Neural cell (in vitro differentiated cells): ENCODE measurements around the gene ZNF521. TPM values are rescaled to one million over a fixed set of nuclear protein-coding genes. Genes with fewer than 3 reads are reported as not detected.

Experiments
- H2AFZ ChIP-seq: fragments of 200-600, 300-800 bp; sonication (generic), shearing (Covaris generic); 2 replicates; pipeline ENCODE4 v1.6.0; 2014; ENCODE audit warnings: low read depth, mild to moderate bottlenecking, antibody characterized with exemption, low read length, moderate library complexity
- H3F3A ChIP-seq: fragments of 200-600 bp; shearing (Covaris generic); 2 replicates; pipeline ENCODE4 v1.6.1; 2016; ENCODE audit warnings: mild to moderate bottlenecking, moderate library complexity, mixed read lengths, antibody characterized with exemption, low read length; ENCODE audit not compliant: insufficient read depth, poor library complexity, severe bottlenecking
- H3K27ac ChIP-seq: fragments of 200-600, 300-800 bp; sonication (generic), shearing (Covaris generic); 2 replicates; pipeline ENCODE4 v1.5.1; 2014; ENCODE audit warnings: mild to moderate bottlenecking, low read length, moderate library complexity
- H3K27me3 ChIP-seq: fragments of 300-800, 200-600 bp; sonication (generic), shearing (Covaris generic); 2 replicates; pipeline ENCODE4 v1.6.0; 2014; ENCODE audit warnings: mild to moderate bottlenecking, low read depth, low read length, moderate library complexity; ENCODE audit not compliant: insufficient read depth
- H3K36me3 ChIP-seq: fragments of 300-800, 200-600 bp; sonication (generic), shearing (Covaris generic); 2 replicates; pipeline ENCODE4 v1.5.1; 2014; ENCODE audit warnings: mild to moderate bottlenecking, antibody characterized with exemption, low read length, moderate library complexity; ENCODE audit not compliant: insufficient read depth
- H3K4me2 ChIP-seq: fragments of 300-800, 200-600 bp; sonication (generic), shearing (Covaris generic); 2 replicates; pipeline ENCODE4 v1.6.0; 2014; ENCODE audit warnings: mild to moderate bottlenecking, low read length
- H3K4me3 ChIP-seq: fragments of 300-800, 200-600 bp; sonication (generic), shearing (Covaris generic); 2 replicates; pipeline ENCODE4 v1.5.1; 2014; ENCODE audit warnings: mild to moderate bottlenecking, low read length, moderate library complexity
- H3K79me2 ChIP-seq: fragments of 200-600 bp; shearing (Covaris generic); replicated peaks from 2 replicates; pipeline ENCODE4 v1.6.0; 2014; ENCODE audit warnings: mild to moderate bottlenecking, low read length, moderate library complexity; ENCODE audit not compliant: insufficient read depth
- H3K9ac ChIP-seq: fragments of 300-800, 200-600 bp; sonication (generic), shearing (Covaris generic); 2 replicates; pipeline ENCODE4 v1.6.1; 2016; ENCODE audit warnings: mild to moderate bottlenecking, low read length, mixed read lengths
- H3K9me2 ChIP-seq: fragments of 200-600 bp; shearing (Covaris generic); 2 replicates; pipeline ENCODE4 v1.6.1; 2016; ENCODE audit warnings: mild to moderate bottlenecking, low read length, mixed read lengths; ENCODE audit not compliant: insufficient read depth
- H3K9me3 ChIP-seq: fragments of 200-600, 300-800 bp; sonication (generic), shearing (Covaris generic); 2 replicates; pipeline ENCODE4 v1.6.1; 2016; ENCODE audit warnings: mild to moderate bottlenecking, mixed run types, low read length, moderate library complexity, mixed read lengths
- H4K20me1 ChIP-seq: fragments of 200-600 bp; shearing (Covaris generic); 2 replicates; pipeline ENCODE4 v1.6.1; 2016; ENCODE audit warnings: mild to moderate bottlenecking, mixed run types; ENCODE audit not compliant: insufficient read depth
- EP300 ChIP-seq: fragments of 450-650 bp; conservative IDR thresholded peaks from 2 replicates; pipeline ENCODE4 v1.6.1; 2014; ENCODE audit warnings: antibody characterized with exemption, mild to moderate bottlenecking, moderate library complexity; ENCODE audit not compliant: poor library complexity, severe bottlenecking
- EZH2 ChIP-seq: fragments of 200-600, 300-800 bp; shearing (Covaris generic), sonication (generic); IDR thresholded peaks from 2 replicates; pipeline ENCODE4 v1.6.1; 2014; ENCODE audit warnings: antibody characterized with exemption, low read length, borderline replicate concordance, mild to moderate bottlenecking; ENCODE audit not compliant: insufficient read depth, poor library complexity, severe bottlenecking
- MXI1 ChIP-seq: fragments of 450-650 bp; conservative IDR thresholded peaks from 2 replicates; pipeline ENCODE4 v1.6.1; 2014; ENCODE audit warnings: antibody characterized with exemption, mild to moderate bottlenecking; ENCODE audit not compliant: poor library complexity, severe bottlenecking
- POLR2AphosphoS5 ChIP-seq: IDR thresholded peaks from 2 replicates; pipeline ENCODE4 v1.6.1; 2012
- RAD21 ChIP-seq: fragments of 450-650 bp; conservative IDR thresholded peaks from 2 replicates; pipeline ENCODE4 v1.6.1; 2014; ENCODE audit warnings: antibody characterized with exemption, mild to moderate bottlenecking, moderate library complexity
- SMC3 ChIP-seq: fragments of 450-650 bp; conservative IDR thresholded peaks from 2 replicates; pipeline ENCODE4 v1.6.1; 2014; ENCODE audit warnings: antibody characterized with exemption, mild to moderate bottlenecking, moderate library complexity; ENCODE audit not compliant: poor library complexity
- TAF1 ChIP-seq: IDR thresholded peaks from 2 replicates; pipeline ENCODE4 v1.6.1; 2012; ENCODE audit warnings: low read depth
- polyA plus RNA-seq: library from polyadenylated mRNA; depleted of rRNA; stranded (reverse); fragments of >200 nt; gene quantifications from 2 replicates; pipeline ENCODE4 v1.2.3, GENCODE V29; 2014
- TF ChIP-seq, protein P1 (sequence below): fragments of 450-650 bp; IDR thresholded peaks from 2 replicates; pipeline ENCODE4 v1.5.1; 2014; ENCODE audit warnings: antibody characterized with exemption, mild to moderate bottlenecking, moderate library complexity; ENCODE audit not compliant: poor library complexity, severe bottlenecking
- TF ChIP-seq, protein P2 (sequence below): IDR thresholded peaks from 2 replicates; pipeline ENCODE4 v1.6.1; 2012; ENCODE audit warnings: borderline replicate concordance

The ZNF521 gene
- polyA plus RNA-seq, 1 donor from 2014 or later = 101 TPM

DNA sequence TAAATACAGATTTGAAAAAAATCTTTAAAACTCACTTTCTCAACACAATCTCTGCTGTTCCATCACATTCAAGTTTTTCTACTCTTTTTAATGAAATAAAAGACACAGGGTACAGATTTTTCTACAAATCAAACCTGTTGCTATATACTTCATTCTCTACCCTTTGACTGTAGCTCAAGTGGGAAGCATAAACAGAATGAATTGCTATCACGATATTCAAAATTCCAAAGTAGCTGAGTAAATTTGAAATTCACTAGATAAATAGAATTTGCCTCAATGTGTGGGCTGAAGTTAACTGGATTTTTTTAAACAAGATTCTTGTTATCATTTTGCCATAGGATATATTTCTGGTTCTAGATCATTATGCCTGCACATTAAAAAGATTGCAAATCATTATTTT is 185.9 kb downstream of the ZNF521 start:
- no peaks in the 10 kb centered on the region for H4K20me1 ChIP-seq
- no peaks in the 10 kb centered on the region for H3K36me3 ChIP-seq
- H3K27me3 ChIP-seq = no peaks in the 10 kb centered on the region
- H3F3A ChIP-seq = no peaks in the 10 kb centered on the region
- H3K9me2 ChIP-seq = no peaks in the 10 kb centered on the region
- TF ChIP-seq TAF1 = no peak
- TF ChIP-seq, protein P1, sequence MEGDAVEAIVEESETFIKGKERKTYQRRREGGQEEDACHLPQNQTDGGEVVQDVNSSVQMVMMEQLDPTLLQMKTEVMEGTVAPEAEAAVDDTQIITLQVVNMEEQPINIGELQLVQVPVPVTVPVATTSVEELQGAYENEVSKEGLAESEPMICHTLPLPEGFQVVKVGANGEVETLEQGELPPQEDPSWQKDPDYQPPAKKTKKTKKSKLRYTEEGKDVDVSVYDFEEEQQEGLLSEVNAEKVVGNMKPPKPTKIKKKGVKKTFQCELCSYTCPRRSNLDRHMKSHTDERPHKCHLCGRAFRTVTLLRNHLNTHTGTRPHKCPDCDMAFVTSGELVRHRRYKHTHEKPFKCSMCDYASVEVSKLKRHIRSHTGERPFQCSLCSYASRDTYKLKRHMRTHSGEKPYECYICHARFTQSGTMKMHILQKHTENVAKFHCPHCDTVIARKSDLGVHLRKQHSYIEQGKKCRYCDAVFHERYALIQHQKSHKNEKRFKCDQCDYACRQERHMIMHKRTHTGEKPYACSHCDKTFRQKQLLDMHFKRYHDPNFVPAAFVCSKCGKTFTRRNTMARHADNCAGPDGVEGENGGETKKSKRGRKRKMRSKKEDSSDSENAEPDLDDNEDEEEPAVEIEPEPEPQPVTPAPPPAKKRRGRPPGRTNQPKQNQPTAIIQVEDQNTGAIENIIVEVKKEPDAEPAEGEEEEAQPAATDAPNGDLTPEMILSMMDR = no peak
- no peak for TF ChIP-seq POLR2AphosphoS5
- TF ChIP-seq EZH2 = no peak
- no peak for TF ChIP-seq SMC3
- no peak for TF ChIP-seq MXI1
- no peak for TF ChIP-seq RAD21
- no peak for TF ChIP-seq EP300
- TF ChIP-seq, protein P2, sequence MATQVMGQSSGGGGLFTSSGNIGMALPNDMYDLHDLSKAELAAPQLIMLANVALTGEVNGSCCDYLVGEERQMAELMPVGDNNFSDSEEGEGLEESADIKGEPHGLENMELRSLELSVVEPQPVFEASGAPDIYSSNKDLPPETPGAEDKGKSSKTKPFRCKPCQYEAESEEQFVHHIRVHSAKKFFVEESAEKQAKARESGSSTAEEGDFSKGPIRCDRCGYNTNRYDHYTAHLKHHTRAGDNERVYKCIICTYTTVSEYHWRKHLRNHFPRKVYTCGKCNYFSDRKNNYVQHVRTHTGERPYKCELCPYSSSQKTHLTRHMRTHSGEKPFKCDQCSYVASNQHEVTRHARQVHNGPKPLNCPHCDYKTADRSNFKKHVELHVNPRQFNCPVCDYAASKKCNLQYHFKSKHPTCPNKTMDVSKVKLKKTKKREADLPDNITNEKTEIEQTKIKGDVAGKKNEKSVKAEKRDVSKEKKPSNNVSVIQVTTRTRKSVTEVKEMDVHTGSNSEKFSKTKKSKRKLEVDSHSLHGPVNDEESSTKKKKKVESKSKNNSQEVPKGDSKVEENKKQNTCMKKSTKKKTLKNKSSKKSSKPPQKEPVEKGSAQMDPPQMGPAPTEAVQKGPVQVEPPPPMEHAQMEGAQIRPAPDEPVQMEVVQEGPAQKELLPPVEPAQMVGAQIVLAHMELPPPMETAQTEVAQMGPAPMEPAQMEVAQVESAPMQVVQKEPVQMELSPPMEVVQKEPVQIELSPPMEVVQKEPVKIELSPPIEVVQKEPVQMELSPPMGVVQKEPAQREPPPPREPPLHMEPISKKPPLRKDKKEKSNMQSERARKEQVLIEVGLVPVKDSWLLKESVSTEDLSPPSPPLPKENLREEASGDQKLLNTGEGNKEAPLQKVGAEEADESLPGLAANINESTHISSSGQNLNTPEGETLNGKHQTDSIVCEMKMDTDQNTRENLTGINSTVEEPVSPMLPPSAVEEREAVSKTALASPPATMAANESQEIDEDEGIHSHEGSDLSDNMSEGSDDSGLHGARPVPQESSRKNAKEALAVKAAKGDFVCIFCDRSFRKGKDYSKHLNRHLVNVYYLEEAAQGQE = no peak
- no peak overlapping the region for H3K27ac ChIP-seq
- H3K79me2 ChIP-seq = no peaks in the 10 kb centered on the region
- H3K9ac ChIP-seq = no peak overlapping the region
- H3K4me3 ChIP-seq = no peak overlapping the region
- H3K9me3 ChIP-seq = no peaks in the 10 kb centered on the region
- H2AFZ ChIP-seq = no peak overlapping the region
- H3K4me2 ChIP-seq = no peak overlapping the region

DNA sequence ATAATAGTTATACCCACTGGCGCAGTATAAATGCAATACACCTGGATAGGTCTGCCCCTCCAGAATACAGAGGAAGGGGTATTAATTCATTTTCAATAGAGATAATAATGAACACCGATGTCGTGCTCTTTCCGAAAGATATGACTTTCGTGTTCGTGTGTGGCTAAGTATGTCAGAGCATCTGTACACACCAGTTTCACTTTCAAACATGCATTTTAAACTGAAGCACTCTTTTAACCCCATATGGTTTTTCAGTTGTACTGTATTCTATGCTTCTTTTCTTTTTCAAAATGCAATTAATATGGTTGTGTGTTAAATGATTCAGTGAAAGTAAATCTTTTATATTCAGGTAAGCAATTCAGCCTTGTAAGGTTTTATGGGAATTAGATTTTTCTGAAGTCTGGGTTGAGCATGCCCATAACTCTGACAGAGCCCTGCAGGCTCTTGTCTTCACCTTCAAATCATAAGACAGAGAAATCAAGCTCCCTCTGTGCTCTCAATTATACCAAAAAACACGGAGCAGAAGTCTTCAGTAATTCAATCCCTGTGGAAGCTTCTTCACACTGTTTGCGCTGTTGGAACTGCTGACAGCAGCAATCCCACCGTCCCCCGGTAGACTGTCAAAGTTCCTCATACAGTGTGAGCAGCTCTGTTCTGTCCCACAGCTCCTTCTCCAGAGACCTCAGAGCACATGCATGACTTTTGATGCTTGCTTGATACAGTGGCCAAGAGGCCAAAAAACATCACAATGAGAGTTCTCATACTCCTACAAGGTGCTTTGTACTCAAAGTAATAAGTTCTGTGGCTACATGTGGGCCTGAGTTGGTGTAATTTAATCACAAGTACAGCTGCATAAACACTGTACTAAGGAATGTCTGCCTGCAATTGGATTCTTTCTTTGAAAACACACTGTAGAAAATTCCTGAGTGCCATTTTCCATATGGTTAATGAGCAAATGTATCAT is 186.8 kb downstream of the ZNF521 start:
- Histone ChIP-seq H3K27ac (peak overlapping the region; percentile 49), H3K36me3 (no peaks in the 10 kb centered on the region), H3K79me2 (no peaks in the 10 kb centered on the region), H3K9me3 (no peaks in the 10 kb centered on the region), H3K9me2 (no peaks in the 10 kb centered on the region), H3K9ac (peak overlapping the region; percentile 1), H3K27me3 (no peaks in the 10 kb centered on the region), H2AFZ (no peak overlapping the region), H3F3A (no peaks in the 10 kb centered on the region), H3K4me3 (peak overlapping the region; percentile 19), H4K20me1 (no peaks in the 10 kb centered on the region), H3K4me2 (peak overlapping the region; percentile 49)
- no peak for TF ChIP-seq TAF1
- TF ChIP-seq, protein P1 = peak; percentile 24
